H1 (cell line): ENCODE results near the gene AK5. TPM values are rescaled to one million over a fixed set of nuclear protein-coding genes. Genes with fewer than 3 reads are reported as not detected.

ENCODE experiments used
- CTCF ChIA-PET: fragments of 300-600 bp; sonication (Branson Sonifier 250); formaldehyde crosslinking; loops from one replicate; lab custom pipeline; 2021; ENCODE audit not compliant: partially characterized antibody; lab: Charles Lee
- POLR2A ChIA-PET: fragments of 300-600 bp; sonication (Branson Sonifier 250); formaldehyde crosslinking; loops from one replicate; lab custom pipeline; 2021; ENCODE audit warnings: inconsistent platforms; ENCODE audit not compliant: partially characterized antibody; lab: Charles Lee
- DNase-seq, 2 experiments: peaks; one replicate each; pipeline versions ENCODE4 v3.0.0 to v3.0.0-alpha.2; 2010 to 2022; ENCODE audit warnings: low spot score in 2 of 2, low read depth in 1 of 2, mixed read lengths in 1 of 2
- FAIRE-seq: peaks from 2 replicates; lab custom pipeline; 2011; peaks lifted over from hg19 to GRCh38; lab: Jason Lieb, UNC
- H2AFZ ChIP-seq: 2 replicates; pipeline ENCODE4 v1.8.1; 2012; ENCODE audit warnings: low read length, inconsistent platforms
- H2AK5ac ChIP-seq: 2 replicates; pipeline ENCODE4 v1.6.1; 2013; ENCODE audit warnings: low read depth, low read length
- H2BK120ac ChIP-seq: replicated peaks from 2 replicates; pipeline ENCODE3; 2013; ENCODE audit warnings: low read depth, low read length, inconsistent platforms
- H2BK12ac ChIP-seq: 2 replicates; pipeline ENCODE4 v1.6.1; 2013; ENCODE audit warnings: low read depth, low read length
- H2BK15ac ChIP-seq: 2 replicates; pipeline ENCODE4 v1.6.1; 2013; ENCODE audit warnings: low read length
- H2BK20ac ChIP-seq: 2 replicates; pipeline ENCODE4 v1.6.1; 2013; ENCODE audit warnings: low read length
- H2BK5ac ChIP-seq: 2 replicates; pipeline ENCODE4 v1.6.1; 2013; ENCODE audit warnings: low read depth, low read length
- H3K14ac ChIP-seq: 2 replicates; pipeline ENCODE4 v1.6.1; 2013; ENCODE audit warnings: inconsistent platforms; ENCODE audit not compliant: insufficient read length
- H3K18ac ChIP-seq: 2 replicates; pipeline ENCODE4 v1.6.1; 2013; ENCODE audit warnings: low read length; ENCODE audit errors: extremely low read depth
- H3K23ac ChIP-seq: 2 replicates; pipeline ENCODE4 v1.6.1; 2013; ENCODE audit warnings: inconsistent platforms; ENCODE audit not compliant: insufficient read length
- H3K23me2 ChIP-seq: 2 replicates; pipeline ENCODE4 v1.6.1; 2013; ENCODE audit warnings: low read depth, low read length
- H3K27ac ChIP-seq: 2 replicates; pipeline ENCODE4 v1.6.1; 2011; ENCODE audit warnings: low read depth, low read length, inconsistent platforms
- H3K27me3 ChIP-seq, 4 experiments: replicated peaks in 1 of 4; 1 replicate in 1 of 4; 2 replicates in 3 of 4; pipeline versions ENCODE4 v1.6.1 to v1.8.1; 2011 to 2013; ENCODE audit warnings: low read length in 3 of 4, mild to moderate bottlenecking in 3 of 4, inconsistent platforms in 2 of 4, mixed read lengths in 2 of 4, moderate library complexity in 1 of 4; ENCODE audit not compliant: control insufficient read depth in 3 of 4, insufficient read depth in 3 of 4; ENCODE audit errors: extremely low read depth in 1 of 4
- H3K36me3 ChIP-seq, 4 experiments: 2 replicates each; pipeline versions ENCODE4 v1.6.1 to v1.8.1; 2011 to 2013; ENCODE audit warnings: mild to moderate bottlenecking in 4 of 4, low read length in 3 of 4, moderate library complexity in 2 of 4, control low read depth in 1 of 4, inconsistent platforms in 1 of 4; ENCODE audit not compliant: insufficient read depth in 4 of 4, control insufficient read depth in 2 of 4
- H3K4ac ChIP-seq: replicated peaks from 2 replicates; pipeline ENCODE3; 2013; ENCODE audit warnings: low read length, low read depth, mixed read lengths, inconsistent platforms; ENCODE audit not compliant: insufficient read length
- H3K4me1 ChIP-seq, 4 experiments: replicated peaks in 1 of 4; 1 replicate in 1 of 4; 2 replicates in 3 of 4; pipeline versions ENCODE4 v1.6.1 to v1.8.1; 2011 to 2013; ENCODE audit warnings: low read length in 3 of 4, inconsistent platforms in 2 of 4, mixed read lengths in 1 of 4; ENCODE audit not compliant: insufficient read depth in 4 of 4, control insufficient read depth in 3 of 4
- H3K4me2 ChIP-seq, 2 experiments: 2 replicates each; pipeline versions ENCODE4 v1.6.1 to v1.8.1; 2011 to 2013; ENCODE audit warnings: low read depth in 2 of 2, low read length in 2 of 2, control low read depth in 1 of 2, inconsistent platforms in 1 of 2, mild to moderate bottlenecking in 1 of 2; ENCODE audit not compliant: insufficient read depth in 1 of 2
- H3K4me3 ChIP-seq, 4 experiments: fragments of 200-600, 300-600 bp in 1 of 4; sonication (generic), shearing (Covaris generic), sonication (Bioruptor Twin) in 1 of 4; 2 replicates each; pipeline versions ENCODE4 v1.5.1 to v1.8.1; 2011 to 2016; ENCODE audit warnings: low read length in 4 of 4, low read depth in 3 of 4, control low read depth in 2 of 4, inconsistent platforms in 2 of 4, mild to moderate bottlenecking in 2 of 4, mixed read lengths in 1 of 4, moderate library complexity in 1 of 4; ENCODE audit not compliant: insufficient read depth in 2 of 4; ENCODE audit errors: extremely low read depth in 1 of 4
- H3K56ac ChIP-seq: replicated peaks from 2 replicates; pipeline ENCODE3; 2013; ENCODE audit warnings: low read depth, mild to moderate bottlenecking, mixed read lengths, low read length, inconsistent platforms; ENCODE audit not compliant: insufficient read length
- H3K79me1 ChIP-seq: 2 replicates; pipeline ENCODE4 v1.6.1; 2013; ENCODE audit warnings: low read depth, low read length, control low read depth
- H3K79me2 ChIP-seq, 2 experiments: 2 replicates each; pipeline versions ENCODE4 v1.6.1 to v1.8.1; 2012 to 2013; ENCODE audit warnings: low read length in 2 of 2, mild to moderate bottlenecking in 2 of 2, inconsistent platforms in 1 of 2; ENCODE audit not compliant: insufficient read depth in 2 of 2, control insufficient read depth in 1 of 2
- H3K9ac ChIP-seq, 4 experiments: replicated peaks in 1 of 4; 1 replicate in 1 of 4; 2 replicates in 3 of 4; pipeline versions ENCODE4 v1.6.1 to v1.8.1; 2011 to 2013; ENCODE audit warnings: low read depth in 3 of 4, low read length in 3 of 4, control low read depth in 2 of 4, mild to moderate bottlenecking in 2 of 4, moderate library complexity in 2 of 4, inconsistent platforms in 1 of 4; ENCODE audit errors: extremely low read depth in 1 of 4
- H3K9me3 ChIP-seq, 2 experiments: 2 replicates each; pipeline versions ENCODE4 v1.6.1 to v1.8.1; 2012 to 2013; ENCODE audit warnings: mild to moderate bottlenecking in 2 of 2, moderate library complexity in 2 of 2, control low read depth in 1 of 2, inconsistent platforms in 1 of 2, low read depth in 1 of 2, low read length in 1 of 2, mixed read lengths in 1 of 2; ENCODE audit not compliant: insufficient read depth in 2 of 2
- H4K20me1 ChIP-seq, 2 experiments: replicated peaks in 1 of 2; 2 replicates each; pipeline versions ENCODE3 to v1.8.1; 2011 to 2013; ENCODE audit warnings: inconsistent platforms in 2 of 2, low read length in 2 of 2, mild to moderate bottlenecking in 1 of 2; ENCODE audit not compliant: insufficient read depth in 2 of 2, control insufficient read depth in 1 of 2
- H4K5ac ChIP-seq: 2 replicates; pipeline ENCODE4 v1.6.1; 2013; ENCODE audit warnings: low read length, low read depth, mixed read lengths, inconsistent platforms; ENCODE audit not compliant: insufficient read length
- H4K8ac ChIP-seq: 2 replicates; pipeline ENCODE4 v1.8.0; 2013; ENCODE audit warnings: mild to moderate bottlenecking, moderate library complexity, low read length, inconsistent platforms; ENCODE audit not compliant: insufficient read depth; ENCODE audit errors: extremely low read depth
- H4K91ac ChIP-seq: replicated peaks from 2 replicates; pipeline ENCODE3; 2013; ENCODE audit warnings: low read length, mixed read lengths, inconsistent platforms; ENCODE audit not compliant: insufficient read length
- BCL11A ChIP-seq, 2 experiments: IDR thresholded peaks; one replicate each; pipeline ENCODE4 v1.6.1; 2011; ENCODE audit warnings: low read depth in 2 of 2, low read length in 2 of 2, mild to moderate bottlenecking in 2 of 2
- BRCA1 ChIP-seq: IDR thresholded peaks from 2 replicates; pipeline ENCODE4 v1.6.1; 2012; ENCODE audit warnings: low read depth, low read length, improper control_type of control experiment
- NRF1 ChIP-seq: IDR thresholded peaks from 2 replicates; pipeline ENCODE4 v1.6.1; 2011; ENCODE audit warnings: mild to moderate bottlenecking, low read depth, low read length, improper control_type of control experiment
- WGBS, 2 experiments: shearing (Covaris generic) in 1 of 2; methylation state at CpG; one replicate each; pipeline versions ENCODE4 v1.1.6 to v1.1.7; 2013 to 2015; ENCODE audit warnings: low lambda C conversion rate in 2 of 2, mixed read lengths in 2 of 2, inconsistent platforms in 1 of 2, low coverage in 1 of 2, missing lambda C conversion rate in 1 of 2; ENCODE audit not compliant: insufficient replicate concordance in 2 of 2, insufficient coverage in 1 of 2, insufficient read length in 1 of 2; ENCODE audit errors: extremely low coverage in 1 of 2, missing lambda C conversion rate in 1 of 2; 5-methylcytosine and 5-hydroxymethylcytosine counted together
- polyA plus RNA-seq, 7 experiments: library from polyadenylated mRNA; depleted of rRNA in 3 of 7; stranded (reverse) in 5 of 7; unstranded in 2 of 7; fragments of >200 nt in 5 of 7; fragments of 200-250 nt in 2 of 7; gene quantifications; 1 replicate in 5 of 7; 2 replicates in 1 of 7; 4 replicates in 1 of 7; pipeline versions ENCODE4 v1.2.1 to v1.2.3, GENCODE V29; 2011 to 2013; ENCODE audit warnings: missing spikeins in 2 of 7, mixed read lengths in 2 of 7
- total RNA-seq: library from RNA; stranded (reverse); fragmentation: NEBNext Ultra II Directional; extraction: Animal tissue kit (Norgen Biotek cat#: 25700); gene quantifications from 2 replicates; pipeline ENCODE4 v1.2.1, GENCODE V29; 2021

Gene AK5
- total and polyA plus RNA-seq, 2 of the 8 experiments (the other 6 are each of a cell fraction or from before 2014, with no cell fraction given), result 2.0 to 7.1 TPM

DNA sequence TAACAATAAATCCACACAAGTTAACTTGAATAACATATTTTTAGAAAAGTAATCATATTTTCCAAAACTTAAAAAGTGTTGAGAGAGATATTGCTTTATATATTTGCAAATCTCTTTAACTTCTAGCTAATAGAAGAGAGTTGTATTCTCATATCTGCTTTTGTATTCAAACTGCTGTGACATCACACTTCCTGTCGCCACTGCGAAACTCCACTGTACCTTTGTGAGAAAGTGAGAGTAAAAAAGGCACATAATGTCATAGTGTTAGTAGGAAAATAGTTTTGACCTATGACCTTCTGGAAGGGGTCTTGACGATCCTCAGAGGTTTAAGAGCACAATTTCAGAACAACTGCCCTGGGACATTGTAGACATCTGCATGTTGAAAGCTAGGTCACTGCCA lies 21.6 kb downstream of the AK5 start:
- H2BK20ac ChIP-seq, result no peak overlapping the region
- H2BK15ac ChIP-seq, result no peak overlapping the region
- no peak overlapping the region for H3K14ac ChIP-seq
- H3K4ac ChIP-seq, result no peak overlapping the region
- no peak overlapping the region for H3K27ac ChIP-seq
- no peak overlapping the region for H4K8ac ChIP-seq
- 92% methylated on average over 3 of the region's 3 CpGs; no CpG with 5 or more reads in 1 of the 2 experiments for WGBS, 2 experiments
- no peaks in the 10 kb centered on the region for H3K27me3 ChIP-seq
- H3K9ac ChIP-seq, result no peak overlapping the region
- H3K4me2 ChIP-seq, result no peak overlapping the region
- no peak overlapping the region for H2AFZ ChIP-seq
- no peak overlapping the region for H2BK12ac ChIP-seq
- no peak overlapping the region for H3K23ac ChIP-seq
- no peak overlapping the region for H3K18ac ChIP-seq
- FAIRE-seq (no peak), DNase-seq (no peak)
- CTCF ChIA-PET, result no interaction called here
- no peak overlapping the region for H4K91ac ChIP-seq
- TF ChIP-seq BRCA1 (no peak), BCL11A (IDR thresholded peaks at IDR 0.05; ENCODE audit: low read depth in 2 of 2, low read length in 2 of 2) (no peak), NRF1 (no peak)
- POLR2A ChIA-PET, result no interaction called here
- no peak overlapping the region for H3K4me3 ChIP-seq
- no peak overlapping the region for H2BK5ac ChIP-seq
- no peak overlapping the region for H3K56ac ChIP-seq
- H4K20me1 ChIP-seq, result no peaks in the 10 kb centered on the region
- H3K9me3 ChIP-seq, result no peaks in the 10 kb centered on the region
- H3K4me1 ChIP-seq, result no peaks in the 10 kb centered on the region
- H2AK5ac ChIP-seq, result no peak overlapping the region
- H2BK120ac ChIP-seq, result no peak overlapping the region
- H3K36me3 ChIP-seq, result no peaks in the 10 kb centered on the region
- no peaks in the 10 kb centered on the region for H3K79me2 ChIP-seq
- no peak overlapping the region for H4K5ac ChIP-seq
- no peaks in the 10 kb centered on the region for H3K79me1 ChIP-seq
- H3K23me2 ChIP-seq, result no peaks in the 10 kb centered on the region
